ENCODE data around the gene ESPN.

Gene ESPN

DNA sequence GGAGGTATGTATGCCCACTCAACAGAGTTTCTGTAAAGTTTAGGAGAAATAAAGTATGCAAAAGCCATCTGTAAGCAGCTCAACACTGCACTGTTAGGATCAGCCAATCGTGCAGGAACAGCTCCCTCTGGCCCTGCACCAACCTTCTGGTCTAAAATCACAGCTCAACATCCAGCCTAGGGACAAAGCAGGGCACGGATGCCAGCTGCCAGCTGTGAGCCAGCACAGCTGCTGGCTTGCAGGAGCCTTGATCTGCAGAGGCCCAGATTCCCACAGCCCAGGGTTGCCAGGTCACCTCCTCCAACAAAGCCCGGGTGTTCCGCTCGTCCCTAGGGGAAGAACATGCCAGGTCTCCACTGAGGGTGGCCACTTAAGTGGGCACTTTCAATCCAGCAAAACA, 39.6 kb upstream of the ESPN start:
- H3K4me3 ChIP-seq (ENCODE audit: low read depth, low read length): no peak overlapping the region
- no peak overlapping the region for H2AFZ ChIP-seq
- no peaks in the 10 kb centered on the region for H3K79me2 ChIP-seq
- no peak overlapping the region for H3K27ac ChIP-seq
- H3K4me2 ChIP-seq (ENCODE audit: low read length): no peak overlapping the region
- no peaks in the 10 kb centered on the region for H3K4me1 ChIP-seq
- H3K36me3 ChIP-seq (ENCODE audit: control insufficient read depth, insufficient read depth, low read length): no peaks in the 10 kb centered on the region
- TF ChIP-seq, protein P1, sequence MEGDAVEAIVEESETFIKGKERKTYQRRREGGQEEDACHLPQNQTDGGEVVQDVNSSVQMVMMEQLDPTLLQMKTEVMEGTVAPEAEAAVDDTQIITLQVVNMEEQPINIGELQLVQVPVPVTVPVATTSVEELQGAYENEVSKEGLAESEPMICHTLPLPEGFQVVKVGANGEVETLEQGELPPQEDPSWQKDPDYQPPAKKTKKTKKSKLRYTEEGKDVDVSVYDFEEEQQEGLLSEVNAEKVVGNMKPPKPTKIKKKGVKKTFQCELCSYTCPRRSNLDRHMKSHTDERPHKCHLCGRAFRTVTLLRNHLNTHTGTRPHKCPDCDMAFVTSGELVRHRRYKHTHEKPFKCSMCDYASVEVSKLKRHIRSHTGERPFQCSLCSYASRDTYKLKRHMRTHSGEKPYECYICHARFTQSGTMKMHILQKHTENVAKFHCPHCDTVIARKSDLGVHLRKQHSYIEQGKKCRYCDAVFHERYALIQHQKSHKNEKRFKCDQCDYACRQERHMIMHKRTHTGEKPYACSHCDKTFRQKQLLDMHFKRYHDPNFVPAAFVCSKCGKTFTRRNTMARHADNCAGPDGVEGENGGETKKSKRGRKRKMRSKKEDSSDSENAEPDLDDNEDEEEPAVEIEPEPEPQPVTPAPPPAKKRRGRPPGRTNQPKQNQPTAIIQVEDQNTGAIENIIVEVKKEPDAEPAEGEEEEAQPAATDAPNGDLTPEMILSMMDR (IDR thresholded peaks at IDR 0.05): no peak
- no peak overlapping the region for H3K9ac ChIP-seq
- H3K27me3 ChIP-seq (ENCODE audit: control insufficient read depth, insufficient read depth, low read length): no peaks in the 10 kb centered on the region
- no peaks in the 10 kb centered on the region for H3K9me3 ChIP-seq (ENCODE audit: control insufficient read depth, low read length)

DNA sequence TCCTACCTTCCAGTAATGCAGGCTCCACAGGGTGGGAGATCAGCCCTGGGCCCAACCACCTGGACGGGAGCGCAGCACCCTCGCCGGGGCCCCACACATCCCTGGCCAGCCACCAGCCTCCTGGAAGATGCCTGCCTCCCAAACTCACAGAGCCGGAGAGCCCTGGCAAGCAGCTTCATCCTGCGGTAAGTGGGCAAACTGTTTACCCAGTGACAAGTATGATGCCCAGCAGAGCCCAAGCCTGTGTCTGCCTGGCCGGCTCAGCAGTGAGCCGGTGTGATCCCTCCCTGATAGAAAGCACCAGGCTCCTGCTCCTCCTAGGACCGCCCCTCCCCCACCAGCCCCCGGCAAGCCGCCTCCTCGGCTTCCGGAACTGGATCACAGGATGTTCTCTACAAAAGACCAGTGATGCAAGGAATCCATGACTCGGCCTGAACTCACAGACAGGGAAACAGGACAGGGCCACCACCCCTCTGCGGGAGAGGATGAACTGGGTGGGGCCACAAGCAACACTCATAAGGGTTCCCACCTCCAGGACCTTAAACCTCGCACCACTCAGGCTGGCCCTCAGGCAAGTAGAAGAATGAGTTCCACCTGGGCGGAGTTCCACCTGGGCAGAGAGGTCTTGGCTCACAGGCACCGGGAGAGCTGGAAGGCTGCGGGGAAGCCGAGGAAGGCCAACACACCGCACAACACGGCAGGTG, 38.9 kb upstream of the ESPN start:
- Histone ChIP-seq H3K27ac (no peak overlapping the region), H3K9ac (no peak overlapping the region), H3K4me3 (ENCODE audit: low read depth, low read length) (no peak overlapping the region), H2AFZ (no peak overlapping the region), H3K9me3 (ENCODE audit: control insufficient read depth, low read length) (no peaks in the 10 kb centered on the region), H3K4me2 (ENCODE audit: low read length) (no peak overlapping the region), H3K79me2 (no peaks in the 10 kb centered on the region), H3K4me1 (no peaks in the 10 kb centered on the region), H3K27me3 (ENCODE audit: control insufficient read depth, insufficient read depth, low read length) (no peaks in the 10 kb centered on the region), H3K36me3 (ENCODE audit: control insufficient read depth, insufficient read depth, low read length) (no peaks in the 10 kb centered on the region)
- TF ChIP-seq, protein P1 (IDR thresholded peaks at IDR 0.05): no peak

DNA sequence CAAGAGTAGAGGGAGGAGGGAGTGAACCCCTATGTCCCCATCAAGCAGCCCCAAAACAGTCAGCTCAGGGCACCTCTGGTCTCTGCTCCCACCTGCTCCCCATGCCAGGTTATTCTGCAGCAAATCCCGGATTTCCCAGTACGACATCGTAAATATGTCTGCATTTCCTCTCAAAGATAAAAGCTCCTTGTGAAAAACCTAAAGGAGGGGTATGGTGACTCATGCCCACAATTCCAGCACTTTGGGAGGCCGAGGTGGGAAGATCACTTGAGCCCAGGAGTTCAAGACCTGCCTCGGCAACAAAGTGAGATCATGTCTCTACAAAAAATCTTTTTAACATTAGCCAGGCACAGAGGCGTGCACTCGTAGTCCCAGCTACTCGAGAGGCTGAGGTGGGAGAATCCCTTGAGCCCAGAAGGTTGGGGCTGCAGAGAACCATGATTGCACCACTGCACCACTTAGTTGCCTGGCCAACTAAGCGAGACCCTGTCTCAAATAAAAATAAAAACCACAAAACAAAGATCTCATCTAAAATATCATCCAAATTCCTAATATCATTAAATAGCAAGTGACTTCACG, 38.1 kb upstream of the ESPN start:
- no peak overlapping the region for H3K27ac ChIP-seq
- H3K4me1 ChIP-seq: no peaks in the 10 kb centered on the region
- no peaks in the 10 kb centered on the region for H3K36me3 ChIP-seq (ENCODE audit: control insufficient read depth, insufficient read depth, low read length)
- H3K4me2 ChIP-seq (ENCODE audit: low read length): no peak overlapping the region
- H3K4me3 ChIP-seq (ENCODE audit: low read depth, low read length): no peak overlapping the region
- no peak overlapping the region for H3K9ac ChIP-seq
- H3K9me3 ChIP-seq (ENCODE audit: control insufficient read depth, low read length): no peaks in the 10 kb centered on the region
- no peak overlapping the region for H2AFZ ChIP-seq
- H3K27me3 ChIP-seq (ENCODE audit: control insufficient read depth, insufficient read depth, low read length): no peaks in the 10 kb centered on the region
- TF ChIP-seq, protein P1 (IDR thresholded peaks at IDR 0.05): no peak
- no peaks in the 10 kb centered on the region for H3K79me2 ChIP-seq

DNA sequence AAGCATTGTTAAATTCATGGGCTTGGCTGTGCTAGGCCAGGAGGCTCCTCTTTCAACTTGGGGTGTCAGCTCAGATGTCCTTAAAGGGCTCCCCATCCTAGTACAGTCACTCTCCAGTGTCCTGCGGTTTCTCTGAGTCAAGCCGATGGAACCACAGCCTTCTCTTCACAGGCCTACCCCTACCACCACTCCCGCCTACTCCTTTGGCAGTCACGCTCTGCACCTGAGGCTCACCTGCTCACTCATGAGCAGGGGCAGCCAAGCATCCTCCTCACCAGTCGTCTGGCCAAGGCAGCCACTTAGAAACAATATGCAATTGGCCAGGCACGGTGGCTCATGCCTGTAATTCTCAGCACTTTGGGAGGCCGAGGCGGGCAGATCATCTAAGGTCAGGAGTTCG, 34.6 kb upstream of the ESPN start:
- Histone ChIP-seq H3K27me3 (ENCODE audit: control insufficient read depth, insufficient read depth, low read length) (no peaks in the 10 kb centered on the region), H3K4me3 (ENCODE audit: low read depth, low read length) (no peak overlapping the region), H3K9me3 (ENCODE audit: control insufficient read depth, low read length) (no peaks in the 10 kb centered on the region), H2AFZ (no peak overlapping the region), H3K9ac (no peak overlapping the region), H3K4me1 (peaks cover 2% of the 10 kb centered on the region), H3K79me2 (no peaks in the 10 kb centered on the region), H3K36me3 (ENCODE audit: control insufficient read depth, insufficient read depth, low read length) (no peaks in the 10 kb centered on the region), H3K4me2 (ENCODE audit: low read length) (no peak overlapping the region), H3K27ac (no peak overlapping the region)
- TF ChIP-seq, protein P1 (IDR thresholded peaks at IDR 0.05): no peak

Measured in parathyroid adenoma (tissue), 2 donors.